GM19467 (cell line): ENCODE measurements around the gene DENND10.
A peak's percentile ranks its signal among the peaks of the same experiment; 100 is the strongest.
"Not testable (repeated sequence)": the region's sequence is repeated elsewhere in the genome, so short reads cannot be mapped to it uniquely, and the experiment has no call there.

Experiments
- ATAC-seq: cut with Tn5 transposase; IDR thresholded peaks from one replicate; pipeline ENCODE4 v1.9.1; 2021; ENCODE audit warnings: mild to moderate bottlenecking, moderate library complexity; ENCODE audit not compliant: unreplicated experiment

Gene DENND10

DNA sequence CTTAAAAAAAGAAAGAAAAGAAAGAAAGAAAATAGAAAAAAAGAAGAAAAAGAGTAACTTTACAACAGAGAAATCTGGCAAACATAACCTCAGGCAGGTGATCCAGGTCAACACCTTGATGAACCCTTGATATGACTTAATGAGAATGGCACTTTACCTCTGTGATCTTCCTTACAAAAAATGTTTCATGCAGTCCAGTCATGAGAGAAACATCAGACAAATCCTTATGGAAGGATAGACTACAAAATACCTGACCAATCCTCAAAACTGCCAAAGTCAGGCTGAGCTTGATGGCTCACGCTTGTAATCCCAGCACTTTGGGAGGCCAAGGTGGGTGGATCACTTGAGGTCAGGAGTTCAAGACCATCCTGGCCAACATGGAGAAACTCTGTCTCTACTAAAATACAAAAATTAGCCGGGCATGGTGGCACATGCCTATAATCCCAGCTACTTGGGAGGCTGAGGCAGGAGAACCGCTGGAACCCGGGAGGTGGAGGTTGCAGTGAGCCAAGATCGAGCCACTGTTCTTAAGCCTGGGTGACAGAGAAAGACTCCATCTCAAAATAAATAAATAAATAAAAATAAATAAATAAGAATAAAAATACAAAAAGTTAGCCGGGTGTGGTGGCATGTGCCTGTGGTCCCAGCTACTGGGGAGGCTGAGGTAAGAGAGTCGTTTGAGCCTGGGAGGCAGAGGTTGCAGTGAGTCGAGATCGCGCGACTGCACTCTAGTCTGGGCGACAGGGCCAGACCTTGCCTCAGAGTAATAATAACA, 7.1 kb upstream of the DENND10 start:
- not testable (repeated sequence) for ATAC-seq

DNA sequence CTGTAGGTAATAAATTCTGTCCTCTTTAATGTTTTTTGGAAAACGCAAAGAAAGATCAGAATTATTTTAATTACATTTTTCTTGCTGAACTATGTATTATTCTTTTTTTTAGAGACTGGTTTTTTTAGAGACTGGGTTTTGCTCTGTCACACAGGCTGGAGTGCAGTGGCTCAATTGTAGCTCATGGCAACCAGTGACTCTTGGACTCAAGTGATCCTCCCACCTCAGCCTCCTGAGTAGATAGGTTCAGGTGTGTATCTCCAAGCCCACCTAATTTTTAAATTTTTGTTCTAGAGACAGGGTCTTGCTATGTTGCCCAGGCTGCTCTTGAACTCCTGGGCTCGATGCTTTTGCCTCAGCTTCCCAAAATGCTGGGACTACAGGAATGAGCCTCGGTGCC, 5.3 kb upstream of the DENND10 start:
- ATAC-seq, result no peak

DNA sequence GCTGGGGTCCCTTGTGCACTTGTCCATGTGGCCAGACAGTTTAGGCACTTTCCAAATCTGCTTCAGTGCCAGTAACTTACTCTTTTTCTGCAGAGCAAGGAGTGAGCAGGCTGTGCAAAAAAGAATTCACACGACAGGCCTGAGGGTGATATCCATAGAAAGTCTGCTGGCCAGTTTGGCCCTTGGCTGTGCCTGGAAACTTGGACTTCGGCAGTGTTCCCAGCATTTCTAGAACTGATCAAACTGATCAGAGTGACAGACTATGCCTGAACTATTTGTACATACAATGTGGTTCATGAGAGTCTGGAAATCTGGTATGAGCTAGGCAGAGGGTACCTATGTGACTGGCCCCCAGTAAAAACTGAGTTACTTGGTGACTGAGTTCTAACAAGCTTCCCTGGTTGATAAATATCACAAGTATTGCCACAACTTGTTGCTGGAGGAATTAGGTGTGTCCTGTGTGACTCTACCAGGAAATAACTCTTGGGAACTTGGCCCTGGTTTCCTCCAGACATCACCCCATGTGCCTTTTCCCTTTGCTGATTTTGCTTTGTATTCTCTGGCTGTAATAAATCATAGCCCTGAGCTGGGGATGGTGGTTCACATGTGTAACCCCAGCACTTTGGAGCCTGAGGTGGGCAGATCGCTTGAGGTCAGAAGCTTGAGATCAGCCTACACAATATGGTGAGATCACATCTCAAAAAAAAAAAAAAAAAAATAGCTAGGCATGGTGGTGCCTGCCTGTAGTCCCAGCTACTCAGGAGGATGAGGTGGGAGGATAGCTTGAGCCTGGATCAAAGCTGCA, 3.3 kb upstream of the DENND10 start:
- no peak for ATAC-seq

DNA sequence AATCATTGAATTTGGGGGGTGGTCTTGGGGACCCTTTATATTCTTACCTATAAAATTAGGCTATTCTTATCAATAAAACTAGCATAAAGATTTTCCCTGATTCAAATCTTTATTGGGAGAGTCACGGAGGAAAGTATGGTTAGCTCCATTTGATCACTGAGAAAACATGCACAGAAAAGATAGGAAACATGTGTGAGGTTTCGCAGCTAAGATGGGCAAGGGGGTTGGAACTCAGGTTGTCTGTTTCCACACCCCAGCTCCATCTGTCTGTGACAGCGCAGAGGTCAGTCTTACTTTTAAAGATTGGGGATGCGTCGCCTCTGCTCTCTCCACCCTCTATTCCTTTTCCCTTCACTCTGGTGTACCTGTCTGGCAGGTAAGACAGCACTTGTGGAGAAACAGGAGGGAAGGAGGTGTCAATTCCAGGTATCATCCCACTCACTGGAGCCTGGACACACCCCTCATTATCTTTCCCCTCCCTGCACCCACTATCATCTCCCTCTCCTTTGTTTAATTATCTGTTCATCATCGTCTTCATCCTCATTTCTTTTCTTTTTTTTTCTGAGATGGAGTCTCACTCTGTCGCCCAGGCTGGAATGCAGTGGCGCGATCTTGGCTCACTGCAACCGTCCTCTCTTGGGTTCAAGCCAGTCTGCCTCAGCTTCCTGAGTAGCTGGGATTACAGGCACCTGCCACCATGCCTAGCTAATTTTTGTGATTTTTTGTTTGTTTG, 2.4 kb upstream of the DENND10 start:
- ATAC-seq, result no peak

DNA sequence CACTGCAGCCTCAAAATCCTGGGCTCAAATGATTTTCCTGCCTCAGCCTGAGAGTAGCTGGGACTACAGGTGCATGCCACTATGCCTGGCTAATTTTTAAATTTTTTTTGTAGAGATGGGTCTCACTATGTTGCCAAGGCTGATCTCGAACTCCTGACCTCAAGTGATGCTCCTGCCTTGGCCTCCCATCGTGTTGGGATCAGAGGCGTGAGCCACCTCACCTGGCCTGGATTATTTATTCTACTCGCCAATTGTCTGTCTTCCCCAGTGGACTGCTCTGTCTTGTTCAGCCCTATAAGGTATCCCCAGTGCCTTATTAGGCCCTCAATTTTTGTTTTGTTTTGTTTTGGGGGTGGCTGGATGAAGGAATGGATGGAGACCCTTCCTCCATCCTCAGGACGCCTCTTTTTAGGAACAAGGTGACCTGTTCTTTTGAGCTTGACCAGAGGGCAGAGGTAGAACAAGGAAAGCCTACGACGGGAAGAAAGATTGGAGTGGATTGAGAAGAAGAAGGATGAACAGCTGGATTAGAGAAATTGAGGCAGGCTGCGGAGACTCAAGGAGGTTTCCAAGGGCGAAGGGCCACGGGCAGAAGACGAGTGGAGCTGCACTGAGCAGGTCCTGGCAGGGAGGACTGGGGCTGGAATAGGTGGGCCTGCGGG, 541 bp upstream of the DENND10 start:
- no peak for ATAC-seq

DNA sequence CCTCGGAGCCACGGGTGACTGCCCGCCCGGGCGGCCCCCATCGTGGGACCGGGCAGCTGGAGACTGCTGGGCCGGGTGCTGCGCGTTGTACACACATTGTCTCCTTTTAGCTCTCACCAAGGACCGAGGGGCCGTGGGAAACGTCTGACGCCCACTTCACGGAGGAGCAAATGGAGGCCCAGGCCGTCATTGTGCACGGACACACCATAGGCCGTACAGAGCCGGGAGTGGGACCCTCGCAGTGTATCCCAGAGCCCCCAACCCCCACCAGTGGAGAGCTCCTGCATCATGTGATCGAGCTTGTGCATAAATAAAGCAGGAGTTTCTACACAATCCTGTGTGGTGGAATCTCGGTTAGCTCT, 722 bp downstream of the DENND10 start:
- no peak for ATAC-seq

DNA sequence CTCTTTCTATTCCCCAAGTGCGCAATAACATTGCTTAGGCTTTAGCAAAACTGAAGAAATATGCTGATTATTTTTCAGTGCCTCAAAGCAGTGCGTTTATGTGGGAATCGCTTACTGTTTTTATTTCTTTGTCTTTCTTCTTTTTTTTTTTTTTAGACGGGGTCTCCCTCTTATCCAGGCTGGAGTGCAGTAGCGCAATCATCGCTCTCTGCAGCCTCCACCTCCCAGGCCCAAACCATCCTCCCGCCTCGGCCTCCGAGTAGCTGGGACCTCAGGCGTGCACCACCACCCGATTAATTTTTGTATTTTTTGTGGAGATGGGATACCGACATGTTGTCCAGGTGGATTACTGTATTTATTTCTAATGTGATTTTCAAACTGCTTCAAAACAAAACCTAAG, 1.2 kb downstream of the DENND10 start:
- ATAC-seq, result no peak

DNA sequence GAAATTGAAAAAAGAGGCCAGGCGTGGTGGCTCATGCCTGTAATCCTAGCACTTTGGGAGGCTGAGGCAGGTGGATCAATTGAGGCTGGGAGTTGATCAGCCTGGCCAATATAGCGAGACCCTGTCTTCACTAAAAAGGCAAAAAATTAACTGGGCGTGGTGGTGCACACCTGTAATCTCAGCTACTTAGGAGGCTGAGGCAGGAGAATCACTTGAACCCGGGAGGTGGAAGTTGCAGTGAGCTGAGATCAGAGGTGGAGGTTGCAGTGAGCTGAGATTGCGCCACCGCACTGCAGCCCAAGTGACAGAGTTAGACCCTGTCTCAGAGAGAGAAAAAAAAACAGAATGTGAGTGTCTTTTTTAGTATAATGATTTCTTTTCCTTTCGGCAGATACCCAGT, 2.0 kb downstream of the DENND10 start:
- ATAC-seq, result not testable (repeated sequence)

DNA sequence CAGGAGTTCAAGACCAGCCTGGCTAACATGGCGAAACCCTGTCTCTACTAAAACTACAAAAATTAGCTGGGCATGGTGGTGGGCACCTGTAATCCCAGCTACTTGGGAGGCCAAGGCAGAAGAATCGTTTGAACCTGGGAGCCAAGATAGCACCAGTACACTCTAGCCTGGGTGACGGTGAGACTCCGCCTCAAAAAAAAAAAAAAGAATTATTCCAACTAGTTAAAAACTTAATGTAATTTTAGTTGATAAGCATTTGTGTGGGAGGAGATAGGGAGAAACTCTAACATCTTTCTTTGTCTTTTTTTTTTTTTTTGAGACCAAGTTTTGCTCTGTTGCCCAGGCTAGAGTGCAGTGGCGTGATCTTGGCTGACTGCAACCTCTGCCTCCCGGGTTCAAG, 3.2 kb downstream of the DENND10 start:
- not testable (repeated sequence) for ATAC-seq

DNA sequence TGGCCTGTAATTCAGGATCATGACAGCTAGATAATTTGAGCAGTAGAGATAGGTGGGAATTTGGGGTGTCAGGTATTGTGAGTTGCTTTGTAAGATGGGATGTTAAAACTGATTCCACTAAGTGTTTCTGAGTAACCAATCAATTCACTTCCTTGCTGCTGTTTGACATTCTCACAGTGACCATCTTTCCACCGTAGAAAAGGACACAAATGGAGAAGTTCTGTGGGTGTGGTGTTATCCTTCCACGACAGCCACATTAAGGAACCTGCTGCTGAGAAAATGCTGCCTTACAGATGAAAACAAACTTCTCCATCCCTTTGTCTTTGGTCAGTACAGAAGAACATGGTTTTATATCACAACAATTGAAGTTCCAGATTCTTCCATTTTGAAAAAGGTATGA, 3.9 kb downstream of the DENND10 start:
- not testable (repeated sequence) for ATAC-seq

DNA sequence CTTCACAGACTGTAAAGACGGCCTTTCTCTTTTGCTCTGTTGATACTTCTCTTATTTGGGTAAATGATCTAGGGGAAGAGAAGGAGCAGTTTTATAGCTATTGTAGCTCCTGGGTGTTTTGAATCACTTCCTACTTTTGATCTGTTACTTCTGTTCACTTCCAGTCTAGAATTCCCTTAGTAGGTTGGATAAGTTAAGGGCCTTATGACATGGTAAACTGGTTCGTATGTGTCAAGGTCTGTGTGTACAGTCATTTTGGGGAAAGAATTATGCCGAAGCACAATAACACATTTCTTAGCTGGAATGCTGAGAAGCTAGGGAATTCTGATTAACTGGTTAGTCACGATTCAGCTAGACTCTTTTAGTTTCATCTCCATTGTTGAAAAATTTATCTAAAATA, 8.1 kb downstream of the DENND10 start:
- no peak for ATAC-seq

DNA sequence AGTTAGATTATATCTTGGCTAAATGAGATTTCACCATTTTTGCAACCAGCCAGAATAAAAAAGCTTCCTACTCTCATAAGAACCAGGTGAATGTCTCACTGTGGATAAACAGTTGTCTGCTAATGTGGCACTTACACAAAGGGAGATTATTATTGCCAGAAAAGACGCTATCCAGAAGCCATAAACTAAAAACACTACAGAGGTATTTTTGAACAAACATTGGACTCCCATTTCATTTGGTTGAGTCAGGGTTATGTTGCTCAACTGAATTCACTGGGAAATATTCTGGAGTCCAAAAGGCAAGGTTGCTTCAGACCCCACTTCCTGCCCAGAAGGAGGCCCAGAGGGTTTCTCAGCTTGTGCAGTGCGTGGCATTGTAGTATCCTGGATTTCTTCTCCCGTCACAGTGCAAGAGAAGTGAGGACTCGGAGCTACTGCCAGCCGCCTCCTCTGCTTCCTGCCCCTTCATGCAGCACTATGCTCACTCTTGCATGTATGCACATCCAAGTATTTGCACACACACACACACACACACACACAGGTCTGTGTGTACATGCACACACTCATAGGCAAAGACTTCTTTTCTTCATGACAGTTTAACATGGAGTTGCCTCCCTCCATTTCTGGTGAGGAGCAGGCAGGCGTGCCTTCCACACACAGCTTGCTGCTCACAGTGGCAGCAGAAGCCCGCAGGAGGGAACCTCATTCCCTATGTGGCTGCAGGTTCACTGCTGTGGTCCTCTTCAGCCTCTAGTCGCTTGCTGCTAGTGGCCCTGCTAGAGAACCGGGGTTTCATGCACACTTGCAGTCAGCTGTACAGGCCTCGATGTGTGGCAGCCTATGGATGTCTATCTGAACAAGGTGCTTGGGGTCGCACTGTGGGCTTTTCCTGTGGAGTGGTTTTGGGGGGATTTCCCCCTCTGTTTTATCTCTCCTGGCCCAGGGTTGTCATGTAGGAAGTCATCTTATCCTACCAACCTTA, 10.1 kb downstream of the DENND10 start:
- no peak for ATAC-seq

DNA sequence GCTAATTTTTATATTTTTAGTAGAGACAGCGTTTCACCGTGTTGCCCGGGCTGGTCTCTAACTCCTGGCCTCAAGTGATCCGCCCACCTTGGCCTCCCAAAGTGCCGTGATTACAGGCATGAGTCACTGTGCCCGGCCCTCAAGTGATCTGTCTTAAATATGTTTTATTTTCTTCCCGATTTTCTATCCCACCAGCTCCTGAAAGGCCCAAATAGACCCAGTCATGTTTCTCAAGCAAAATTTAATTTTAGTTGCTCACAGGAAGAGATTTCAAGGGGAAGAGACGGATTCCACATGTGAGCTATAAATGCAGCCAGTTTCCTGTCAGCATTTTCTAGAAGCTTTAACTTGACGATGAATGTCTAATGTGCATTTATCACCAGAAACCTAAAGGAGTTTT, 12.0 kb downstream of the DENND10 start:
- ATAC-seq, result no peak

DNA sequence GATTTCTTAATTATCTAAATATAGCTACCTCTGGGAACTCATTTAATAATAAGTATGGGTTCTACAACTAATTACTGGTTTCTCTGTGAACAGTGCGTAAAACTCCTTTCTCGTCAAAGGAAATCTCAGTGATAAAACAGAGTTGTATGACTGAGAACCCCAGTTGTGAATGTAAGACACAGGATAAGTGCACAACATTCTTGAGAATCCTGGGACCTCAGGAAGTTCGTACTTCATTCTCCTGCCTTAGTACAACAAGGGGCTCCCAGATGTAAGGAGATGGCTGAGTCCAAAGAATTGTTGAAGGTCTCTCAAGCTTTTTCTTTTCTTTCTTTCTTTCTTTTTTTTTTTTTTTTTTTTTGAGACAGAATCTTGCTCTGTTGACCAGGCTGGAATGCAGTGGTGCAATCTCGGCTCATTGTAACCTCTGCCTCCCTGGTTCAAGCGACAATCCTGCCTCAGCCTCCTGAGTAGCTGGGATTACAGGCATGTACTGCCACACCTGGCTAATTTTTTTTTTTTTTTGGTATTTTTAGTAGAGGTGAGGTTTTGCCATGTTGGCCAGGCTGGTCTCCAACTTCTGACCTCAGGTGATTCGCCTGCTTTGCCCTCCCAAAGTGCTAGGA, 12.5 kb downstream of the DENND10 start:
- ATAC-seq, result no peak

DNA sequence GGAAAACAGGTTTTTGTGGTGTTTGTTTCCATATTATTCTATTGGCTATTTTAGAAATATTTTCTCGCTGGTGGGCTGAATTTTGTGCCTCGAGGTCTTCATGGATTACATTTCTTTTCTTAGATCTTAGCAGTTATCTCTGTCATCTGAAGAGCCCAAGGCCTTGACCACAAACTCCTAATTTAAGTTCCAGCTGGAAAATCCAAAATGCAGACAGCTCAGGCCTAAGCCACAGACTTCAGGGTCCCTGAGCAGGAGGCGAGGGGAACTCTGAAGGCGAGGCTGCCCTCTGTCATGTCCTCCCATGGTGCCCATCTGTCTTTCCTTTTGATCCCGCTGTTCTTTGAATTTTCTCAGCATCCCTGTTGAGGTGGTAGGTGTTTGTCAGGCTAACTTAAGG, 14.3 kb downstream of the DENND10 start:
- no peak for ATAC-seq

DNA sequence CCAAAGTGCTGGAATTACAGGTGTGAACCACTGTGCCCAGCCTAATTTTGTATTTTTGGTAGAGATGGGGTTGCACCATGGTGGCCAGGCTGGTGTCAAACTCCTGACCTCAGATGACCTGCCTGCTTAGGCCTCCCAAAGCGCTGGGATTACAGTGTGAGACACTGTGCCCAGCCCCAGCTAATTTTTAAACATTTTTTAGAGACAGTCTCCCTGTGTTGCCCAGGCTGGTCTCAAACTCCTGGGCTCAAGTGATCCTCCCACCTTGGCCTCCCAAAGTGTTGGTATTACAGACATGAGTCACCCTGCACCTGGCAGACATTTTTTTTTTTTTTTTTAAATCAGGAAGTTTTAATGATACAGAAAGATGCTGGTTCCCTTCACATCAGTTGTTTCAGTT, 15.5 kb downstream of the DENND10 start:
- no peak for ATAC-seq

DNA sequence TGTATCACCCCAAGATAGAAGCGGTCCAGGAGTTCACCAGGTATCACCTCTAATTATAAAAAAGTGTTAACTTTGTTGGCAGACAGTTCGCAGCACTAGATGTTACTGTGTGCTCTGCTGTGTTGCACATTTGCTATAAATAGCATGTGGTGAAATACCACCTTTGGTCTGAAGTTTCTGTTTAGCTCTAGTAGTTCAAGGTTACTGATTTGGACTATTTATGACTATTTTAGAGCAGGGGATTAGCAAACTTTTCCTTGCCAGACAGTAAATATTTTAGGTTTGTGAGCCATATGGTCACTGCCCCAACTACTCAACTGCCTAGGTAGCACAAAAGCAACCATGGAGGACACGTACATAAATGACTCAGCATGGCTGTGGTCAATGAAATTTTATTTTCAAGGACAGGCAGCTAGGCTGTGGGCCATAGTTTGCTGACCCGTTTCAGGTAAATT, 16.5 kb downstream of the DENND10 start:
- ATAC-seq, result peak; percentile 89

DNA sequence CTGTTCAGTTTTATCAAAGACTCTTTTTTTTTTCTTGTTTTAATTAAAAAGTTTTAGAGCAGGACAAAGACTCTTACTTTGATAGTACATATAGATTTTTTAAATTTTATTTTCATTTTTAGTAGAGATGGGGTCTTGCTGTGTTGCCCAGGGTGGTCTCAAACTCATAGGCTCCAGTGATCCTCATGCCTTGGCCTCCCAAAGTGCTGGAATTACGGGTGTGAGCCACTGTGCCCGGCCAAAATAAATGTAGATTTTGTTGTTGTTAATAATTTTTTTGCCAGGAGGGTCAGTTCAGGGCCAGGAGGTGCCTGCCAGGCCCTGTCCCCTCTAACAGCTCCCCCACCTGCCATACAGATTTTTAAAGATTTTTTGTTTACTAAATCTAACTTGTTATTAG, 17.0 kb downstream of the DENND10 start:
- ATAC-seq, result no peak

DNA sequence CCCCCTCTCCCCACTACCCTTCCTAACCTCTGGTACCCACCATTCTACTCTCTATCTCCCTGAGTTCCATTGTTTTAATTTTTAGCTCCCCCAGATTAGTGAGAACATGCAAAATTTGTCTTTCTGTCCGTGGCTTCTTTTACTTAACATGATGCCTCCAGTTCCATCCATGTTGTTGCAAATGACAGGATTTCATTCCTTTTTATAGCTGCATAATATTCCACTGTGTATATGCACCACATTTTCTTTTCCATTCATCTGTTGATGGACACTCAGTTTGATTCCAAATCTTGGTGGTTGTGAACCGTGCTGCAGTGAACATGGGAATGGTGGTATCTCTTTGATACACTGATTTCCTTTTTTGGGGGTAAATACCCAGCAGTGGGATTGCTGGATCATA, 22.0 kb downstream of the DENND10 start:
- no peak for ATAC-seq

DNA sequence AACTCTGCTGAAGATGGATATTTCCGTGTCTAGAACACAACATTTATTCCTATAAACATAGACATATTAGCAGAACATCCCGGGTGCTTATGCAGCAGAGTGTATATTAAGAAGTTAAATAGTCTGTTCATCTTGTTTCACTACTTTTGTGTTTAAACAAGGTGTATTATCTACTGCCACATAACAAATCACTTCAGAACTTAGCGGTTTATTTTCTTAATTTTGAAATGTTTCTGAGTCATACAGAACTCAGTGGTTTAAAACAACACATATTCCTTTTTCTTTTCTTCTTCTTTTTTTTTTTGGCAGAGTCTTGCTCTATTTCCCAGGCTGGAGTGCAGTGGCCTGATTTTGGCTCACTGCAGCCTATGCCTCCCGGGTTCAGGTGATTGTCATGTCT, 25.8 kb downstream of the DENND10 start:
- no peak for ATAC-seq
